GM12892 (cell line): ENCODE results near the gene INTS13.

Source experiments
- POLR2A ChIP-seq: IDR thresholded peaks from 2 replicates; pipeline ENCODE4 v1.6.1; 2011; ENCODE audit warnings: low read depth, low read length, control low read depth
- TAF1 ChIP-seq: IDR thresholded peaks from 2 replicates; pipeline ENCODE4 v1.6.1; 2011; ENCODE audit warnings: low read depth, mild to moderate bottlenecking, control low read depth, low read length, borderline replicate concordance

GRCh38 chr12:26937443-26937862 lies 328 bp downstream of the INTS13 start:
- TF ChIP-seq POLR2A (no peak), TAF1 (no peak)
